Measurements from ENCODE around the gene TNRC6C. TPM values are rescaled to one million over a fixed set of nuclear protein-coding genes. Genes with fewer than 3 reads are reported as not detected.
A peak's percentile ranks its signal among the peaks of the same experiment; 100 is the strongest.

Gene TNRC6C
- total and polyA plus RNA-seq, 2 of the 13 experiments (the other 11 are each of a cell fraction or from before 2014, with no cell fraction given), result 0.66 to 4.9 TPM

GRCh38 chr17:77935121-77935571 is 23.4 kb upstream of the TNRC6C start (continued):
- TF ChIP-seq FOXP1 (IDR thresholded peaks at IDR 0.05) (no peak), FOXP1 (CRISPR knock-in tag; IDR thresholded peaks at IDR 0.05) (0 out of 2 replicates have a peak, but pooled peaks have one; percentile 11), ZNF230 (CRISPR knock-in tag; IDR thresholded peaks at IDR 0.05) (no peak), ZNF501 (CRISPR knock-in tag; IDR thresholded peaks at IDR 0.05) (0 out of 2 replicates have a peak, but pooled peaks have one; percentile 17), KMT2A (CRISPR knock-in tag; IDR thresholded peaks at IDR 0.05) (no peak), ZNF318 (CRISPR knock-in tag; IDR thresholded peaks at IDR 0.05) (no peak), ZNF20 (CRISPR knock-in tag; IDR thresholded peaks at IDR 0.05) (no peak), ZNF773 (CRISPR knock-in tag; IDR thresholded peaks at IDR 0.05; ENCODE audit: borderline replicate concordance) (no peak), ZNF691 (CRISPR knock-in tag; IDR thresholded peaks at IDR 0.05; ENCODE audit: borderline replicate concordance, low read depth) (no peak), ASH2L (IDR thresholded peaks at IDR 0.05; ENCODE audit: insufficient read length, low read depth, low read length) (no peak), KAT8 (CRISPR knock-in tag; IDR thresholded peaks at IDR 0.05) (no peak), BHLHE40 (IDR thresholded peaks at IDR 0.05; ENCODE audit: low read length) (no peak), PHF5A (CRISPR knock-in tag; IDR thresholded peaks at IDR 0.05; ENCODE audit: low read depth, unreplicated experiment) (no peak), ZNF350 (CRISPR knock-in tag; IDR thresholded peaks at IDR 0.05; ENCODE audit: borderline replicate concordance, low read depth) (no peak), MXI1 (IDR thresholded peaks at IDR 0.05; ENCODE audit: borderline replicate concordance, low read depth, low read length) (no peak), ZNF224 (CRISPR knock-in tag; IDR thresholded peaks at IDR 0.05) (no peak), ETV5 (CRISPR knock-in tag; IDR thresholded peaks at IDR 0.05; ENCODE audit: borderline replicate concordance) (peak; percentile 42; the same call in 1 of the 2 replicates), ZNF543 (CRISPR knock-in tag; IDR thresholded peaks at IDR 0.05) (no peak), ATF2 (CRISPR knock-in tag; IDR thresholded peaks at IDR 0.05) (no peak), NRL (CRISPR knock-in tag; IDR thresholded peaks at IDR 0.05; ENCODE audit: borderline replicate concordance) (no peak)
